IMR-90 (cell line): ENCODE measurements around the gene TAS2R10. TPM values are rescaled to one million over a fixed set of nuclear protein-coding genes. Genes with fewer than 3 reads are reported as not detected.
"Not testable (repeated sequence)": the region's sequence is repeated elsewhere in the genome, so short reads cannot be mapped to it uniquely, and the experiment has no call there.

Source experiments
- ATAC-seq: fragments of 200-7000 bp; cut with Tn5 transposase; 2 replicates; pipeline ENCODE4 v1.9.1; 2020; ENCODE audit warnings: low read depth, mild to moderate bottlenecking, moderate library complexity
- BruUV-seq: library from RNA; stranded (reverse); fragments of 400-500 nt; replicated peaks from 2 replicates; lab custom pipeline; 2021; lab: Mats Ljungman, UMichigan
- CTCF ChIA-PET: fragments of 300-600 bp; formaldehyde crosslinking; extraction: SDS; loops from one replicate; lab custom pipeline; 2021; ENCODE audit warnings: antibody characterized with exemption; lab: Yijun Ruan, JAX
- POLR2A ChIA-PET: fragments of 300-600 bp; sonication (Branson Sonifier 250); formaldehyde crosslinking; loops from one replicate; lab custom pipeline; 2022; ENCODE audit warnings: antibody characterized with exemption; ENCODE audit not compliant: unreplicated experiment; lab: Charles Lee
- DNase-seq: peaks from one replicate; pipeline ENCODE4 v3.0.0; 2013
- H2AFZ ChIP-seq: replicated peaks from 2 replicates; pipeline ENCODE3; 2013; ENCODE audit warnings: low read length, mild to moderate bottlenecking; ENCODE audit not compliant: poor library complexity
- H2AK5ac ChIP-seq: 2 replicates; pipeline ENCODE4 v1.6.1; 2013; ENCODE audit warnings: low read depth, low read length, inconsistent platforms
- H2AK9ac ChIP-seq: replicated peaks from 2 replicates; pipeline ENCODE3; 2013; ENCODE audit warnings: mild to moderate bottlenecking, low read depth, low read length, moderate library complexity; ENCODE audit not compliant: poor library complexity
- H2BK120ac ChIP-seq: 2 replicates; pipeline ENCODE4 v1.6.1; 2013; ENCODE audit warnings: low read depth, low read length, inconsistent platforms
- H2BK15ac ChIP-seq: 3 replicates; pipeline ENCODE4 v1.6.1; 2013; ENCODE audit warnings: low read depth, low read length, inconsistent platforms
- H2BK20ac ChIP-seq: 2 replicates; pipeline ENCODE4 v1.6.1; 2013; ENCODE audit warnings: low read depth, mild to moderate bottlenecking, inconsistent platforms, low read length, moderate library complexity
- H2BK5ac ChIP-seq: 2 replicates; pipeline ENCODE4 v1.6.1; 2013; ENCODE audit warnings: mild to moderate bottlenecking, low read depth, low read length, inconsistent platforms; ENCODE audit not compliant: poor library complexity, severe bottlenecking
- H3K14ac ChIP-seq: replicated peaks from 2 replicates; pipeline ENCODE4 v1.6.1; 2013; ENCODE audit warnings: low read depth, low read length, inconsistent platforms
- H3K18ac ChIP-seq: 2 replicates; pipeline ENCODE4 v1.6.1; 2013; ENCODE audit warnings: low read depth, low read length, control low read depth
- H3K23ac ChIP-seq: 2 replicates; pipeline ENCODE4 v1.6.1; 2013; ENCODE audit warnings: low read depth, low read length, inconsistent platforms
- H3K27ac ChIP-seq: 2 replicates; pipeline ENCODE4 v1.5.1; 2013; ENCODE audit warnings: mild to moderate bottlenecking, control low read depth, low read length; ENCODE audit not compliant: insufficient read depth
- H3K27me3 ChIP-seq: 2 replicates; pipeline ENCODE4 v1.6.1; 2013; ENCODE audit warnings: low read length; ENCODE audit not compliant: control insufficient read depth, insufficient read depth
- H3K36me3 ChIP-seq: 2 replicates; pipeline ENCODE4 v1.6.1; 2013; ENCODE audit warnings: low read length, mixed read lengths; ENCODE audit not compliant: control insufficient read depth, insufficient read depth
- H3K4ac ChIP-seq: 2 replicates; pipeline ENCODE4 v1.6.1; 2013; ENCODE audit warnings: low read depth, low read length, inconsistent platforms
- H3K4me1 ChIP-seq: 2 replicates; pipeline ENCODE4 v1.6.1; 2013; ENCODE audit warnings: low read length, mixed read lengths; ENCODE audit not compliant: control insufficient read depth, insufficient read depth
- H3K4me2 ChIP-seq: 2 replicates; pipeline ENCODE4 v1.6.1; 2013; ENCODE audit warnings: low read depth, mild to moderate bottlenecking, control low read depth, low read length, moderate library complexity
- H3K4me3 ChIP-seq: 2 replicates; pipeline ENCODE4 v1.5.1; 2013; ENCODE audit warnings: low read depth, mild to moderate bottlenecking, control low read depth, low read length, moderate library complexity; ENCODE audit not compliant: insufficient read depth
- H3K56ac ChIP-seq: 2 replicates; pipeline ENCODE4 v1.6.1; 2013; ENCODE audit warnings: low read length, inconsistent platforms; ENCODE audit not compliant: insufficient read depth; ENCODE audit errors: extremely low read depth
- H3K79me1 ChIP-seq, 2 experiments: 2 replicates each; pipeline ENCODE4 v1.6.1; 2013; ENCODE audit warnings: low read length in 2 of 2, inconsistent platforms in 1 of 2, low read depth in 1 of 2
- H3K9ac ChIP-seq: 2 replicates; pipeline ENCODE4 v1.6.1; 2013; ENCODE audit warnings: low read depth, low read length, control low read depth
- H3K9me1 ChIP-seq: 2 replicates; pipeline ENCODE4 v1.6.1; 2013; ENCODE audit warnings: low read length, inconsistent platforms; ENCODE audit not compliant: insufficient read depth
- H3K9me3 ChIP-seq: 2 replicates; pipeline ENCODE4 v1.6.1; 2013; ENCODE audit warnings: low read length; ENCODE audit not compliant: control insufficient read depth, insufficient read depth
- H4K20me1 ChIP-seq: 2 replicates; pipeline ENCODE4 v1.6.1; 2013; ENCODE audit warnings: low read length, inconsistent platforms; ENCODE audit not compliant: insufficient read depth
- H4K5ac ChIP-seq: 2 replicates; pipeline ENCODE4 v1.6.1; 2013; ENCODE audit warnings: mild to moderate bottlenecking, low read depth, low read length, control low read depth
- H4K8ac ChIP-seq, 2 experiments: 2 replicates each; pipeline ENCODE4 v1.6.1; 2013; ENCODE audit warnings: low read depth in 2 of 2, low read length in 2 of 2, control low read depth in 1 of 2, inconsistent platforms in 1 of 2
- H4K91ac ChIP-seq: 2 replicates; pipeline ENCODE4 v1.6.1; 2013; ENCODE audit warnings: low read depth, low read length, inconsistent platforms; ENCODE audit not compliant: insufficient read depth
- CEBPB ChIP-seq: IDR thresholded peaks from 2 replicates; pipeline ENCODE4 v1.6.1; 2012; ENCODE audit warnings: low read depth, low read length, improper control_type of control experiment
- FOS ChIP-seq: fragments of 150-350 bp; IDR thresholded peaks from 2 replicates; pipeline ENCODE4 v1.6.1; 2016; ENCODE audit warnings: low read depth, low read length
- RCOR1 ChIP-seq: IDR thresholded peaks from 2 replicates; pipeline ENCODE4 v1.6.1; 2012; ENCODE audit warnings: mild to moderate bottlenecking, low read length, improper control_type of control experiment; ENCODE audit not compliant: insufficient replicate concordance
- SMC3 ChIP-seq: fragments of 150-350 bp; IDR thresholded peaks from 2 replicates; pipeline ENCODE4 v1.6.1; 2016; ENCODE audit warnings: low read depth, mild to moderate bottlenecking, antibody characterized with exemption, low read length, moderate library complexity
- WGBS, 2 experiments: methylation state at CpG; one replicate each; pipeline versions ENCODE4 v1.1.5 to v1.1.7; 2013; ENCODE audit warnings: missing lambda C conversion rate in 2 of 2; ENCODE audit not compliant: insufficient read length in 1 of 2; ENCODE audit errors: extremely low coverage in 2 of 2; 5-methylcytosine and 5-hydroxymethylcytosine counted together
- dilution Hi-C: fragments of 300-500 bp; cut with HindIII; formaldehyde crosslinking; loops from one replicate; pipeline ENCODE4 v1.14.3; 2018; ENCODE audit warnings: low sequenced_read_pairs; ENCODE audit not compliant: unreplicated experiment
- in situ Hi-C: fragments of 300-500 bp; cut with MboI; formaldehyde crosslinking; loops from 3 replicates; pipeline ENCODE4 v1.14.3; 2019; ENCODE audit warnings: low sequenced_read_pairs, inconsistent platforms, mixed read lengths
- intact Hi-C: fragments of 100-400 bp; cut with micrococcal nuclease; formaldehyde crosslinking; loops from 2 replicates; pipeline ENCODE4 v1.10.0; 2022
- polyA plus RNA-seq, 3 experiments: library from polyadenylated mRNA; depleted of rRNA; stranded (reverse); fragments of >200 nt; gene quantifications; 2 replicates each; pipeline ENCODE4 v1.2.3, GENCODE V29; 2012; ENCODE audit warnings: low replicate concordance in 1 of 3
- total RNA-seq: library from RNA; depleted of rRNA; stranded (reverse); fragments of >200 nt; gene quantifications from 2 replicates; pipeline ENCODE4 v1.2.3, GENCODE V29; 2012

The TAS2R10 gene
- total and polyA plus RNA-seq, 2 of the 4 experiments (the other 2 are of a cell fraction): 0.07 to 0.36 TPM

DNA sequence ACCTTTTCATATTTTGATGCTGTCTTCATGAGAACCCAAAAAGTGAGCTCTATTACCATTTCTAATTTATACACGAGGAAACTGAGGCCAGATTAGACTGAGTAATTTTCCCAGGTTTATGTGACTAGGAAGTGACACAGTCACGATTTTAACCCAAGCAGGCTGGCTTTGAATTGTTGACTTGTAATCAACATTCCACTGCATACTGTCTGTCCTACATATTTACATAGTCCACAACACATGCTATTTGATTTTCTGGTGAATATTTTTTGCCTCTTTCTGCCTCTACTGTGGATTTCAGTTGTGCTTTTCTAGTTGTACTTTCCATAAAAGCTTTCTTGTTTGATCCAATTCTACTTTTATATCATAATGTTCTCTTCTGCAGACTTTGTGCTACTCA, 31.9 kb downstream of the TAS2R10 start:
- no CpG with 5 or more reads among the region's 2 CpGs for WGBS, 2 experiments
- CTCF ChIA-PET: interaction anchor here (1.0 kb wide), 1 partner anchor 44 kb away, joined by 3 read pairs; no protein-coding TSS in a partner anchor
- H3K4me2 ChIP-seq: no peak overlapping the region

DNA sequence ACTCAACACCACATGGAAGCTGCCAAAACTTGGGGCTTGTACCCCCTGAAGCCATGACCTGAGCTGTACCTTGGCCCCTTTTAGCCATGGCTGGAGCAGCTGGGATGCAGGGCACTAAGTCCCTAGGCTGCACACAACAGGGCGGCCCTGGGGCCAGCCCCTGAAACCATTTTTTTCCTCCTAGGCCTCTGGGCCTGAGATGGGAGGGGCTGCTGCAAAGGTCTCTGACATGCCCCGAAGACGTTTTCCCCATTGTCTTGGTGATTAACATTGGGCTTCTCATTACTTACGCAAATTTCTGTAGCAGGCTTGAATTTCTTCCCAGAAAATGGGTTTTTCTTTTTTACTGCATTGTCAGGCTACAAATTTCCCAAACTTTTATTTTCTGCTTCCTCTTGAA, 34.4 kb downstream of the TAS2R10 start:
- H3K27ac ChIP-seq, H2BK15ac ChIP-seq, H3K9me3 ChIP-seq, CTCF ChIA-PET, H3K36me3 ChIP-seq, POLR2A ChIA-PET, H2BK120ac ChIP-seq, H3K4ac ChIP-seq, H4K5ac ChIP-seq, H3K4me1 ChIP-seq, H3K56ac ChIP-seq, H3K14ac ChIP-seq, ATAC-seq, H3K23ac ChIP-seq, intact Hi-C loops, H4K8ac ChIP-seq, H4K20me1 ChIP-seq, H3K79me1 ChIP-seq, H3K9ac ChIP-seq, DNase-seq, H3K9me1 ChIP-seq, H3K4me3 ChIP-seq, H3K18ac ChIP-seq, BruUV-seq, H3K4me2 ChIP-seq, H2AK9ac ChIP-seq, H2BK5ac ChIP-seq, H2BK20ac ChIP-seq, H2AK5ac ChIP-seq, H3K27me3 ChIP-seq, H4K91ac ChIP-seq, H2AFZ ChIP-seq, in situ Hi-C loops: not testable (repeated sequence)
- dilution Hi-C loops: loop anchor here (25.0 kb wide), 1 partner anchor 396 kb away; the partner anchor contains the start of gene TAS2R42
- no CpG with 5 or more reads among the region's 4 CpGs for WGBS, 2 experiments

More for the DNA sequence above, 31.9 kb downstream of the TAS2R10 start:
- no peak for DNase-seq
- Histone ChIP-seq H4K5ac (no peak overlapping the region), H3K9me3 (no peaks in the 10 kb centered on the region), H2BK20ac (no peak overlapping the region), H3K9me1 (no peaks in the 10 kb centered on the region), H3K56ac (no peak overlapping the region), H2AK5ac (no peak overlapping the region), H3K27ac (no peak overlapping the region), H2BK15ac (no peak overlapping the region), H2BK120ac (no peak overlapping the region), H4K20me1 (no peaks in the 10 kb centered on the region), H3K23ac (no peak overlapping the region), H3K14ac (no peak overlapping the region), H3K9ac (no peak overlapping the region), H2AK9ac (no peak overlapping the region), H3K4ac (no peak overlapping the region), H3K4me1 (no peaks in the 10 kb centered on the region), H3K27me3 (no peaks in the 10 kb centered on the region), H3K18ac (no peak overlapping the region), H3K4me3 (no peak overlapping the region), H3K36me3 (no peaks in the 10 kb centered on the region), H4K91ac (no peak overlapping the region), H4K8ac (no peak overlapping the region), H2AFZ (no peak overlapping the region), H2BK5ac (no peak overlapping the region), H3K79me1 (no peaks in the 10 kb centered on the region)
- intact Hi-C loops: no loop called here
- ATAC-seq: no peak
- POLR2A ChIA-PET: no interaction called here
- no peak for TF ChIP-seq FOS
- no peak for TF ChIP-seq SMC3
- no peak for TF ChIP-seq RCOR1
- no peak for TF ChIP-seq CEBPB
- dilution Hi-C loops: loop anchor here (25.0 kb wide), 1 partner anchor 393 kb away; the partner anchor contains the start of gene TAS2R42
- in situ Hi-C loops: no loop called here
- BruUV-seq: no TSS peak
